GM19324 (cell line): ENCODE results near the gene PPP2R2B.

Experiments
- ATAC-seq: cut with Tn5 transposase; IDR thresholded peaks from one replicate; pipeline ENCODE4 v1.9.1; 2021; ENCODE audit warnings: mild to moderate bottlenecking, moderate library complexity; ENCODE audit not compliant: unreplicated experiment, low FRiP score

The PPP2R2B gene

GRCh38 chr5:146878476-146879172 lies at the start of gene PPP2R2B:
Gene PPP2R2B, minus strand, starts transcription at chr5:146878757.
- no peak for ATAC-seq

- no peak for ATAC-seq
Observed at GRCh38 chr5:146924132-146924531, 45.6 kb upstream of the PPP2R2B start.

GRCh38 chr5:146921225-146921624 lies 42.7 kb upstream of the PPP2R2B start:
- ATAC-seq: no peak

GRCh38 chr5:146920351-146920881 lies 41.9 kb upstream of the PPP2R2B start:
- ATAC-seq: no peak

- ATAC-seq: no peak
Observed at GRCh38 chr5:146919304-146919703, 40.7 kb upstream of the PPP2R2B start.

GRCh38 chr5:146917931-146918330 lies 39.4 kb upstream of the PPP2R2B start:
- ATAC-seq: no peak

GRCh38 chr5:146912874-146913273 lies 34.3 kb upstream of the PPP2R2B start:
- ATAC-seq: no peak

- ATAC-seq: no peak
Observed at GRCh38 chr5:146910239-146910638, 31.7 kb upstream of the PPP2R2B start.

- ATAC-seq: no peak
Observed at GRCh38 chr5:146909255-146910068, 30.9 kb upstream of the PPP2R2B start.

GRCh38 chr5:146906803-146907202 lies 28.2 kb upstream of the PPP2R2B start:
- no peak for ATAC-seq

- no peak for ATAC-seq
Observed at GRCh38 chr5:146904890-146905289, 26.3 kb upstream of the PPP2R2B start.

- ATAC-seq: no peak
Observed at GRCh38 chr5:146903789-146904188, 25.2 kb upstream of the PPP2R2B start.

- no peak for ATAC-seq
Observed at GRCh38 chr5:146902471-146902870, 23.9 kb upstream of the PPP2R2B start.

- no peak for ATAC-seq
Observed at GRCh38 chr5:146897061-146897460, 18.5 kb upstream of the PPP2R2B start.

- ATAC-seq: no peak
Observed at GRCh38 chr5:146894753-146895521, 16.4 kb upstream of the PPP2R2B start.

- ATAC-seq: no peak
Observed at GRCh38 chr5:146893991-146894390, 15.4 kb upstream of the PPP2R2B start.

- no peak for ATAC-seq
Observed at GRCh38 chr5:146892231-146892630, 13.7 kb upstream of the PPP2R2B start.

GRCh38 chr5:146891511-146891910 lies 13.0 kb upstream of the PPP2R2B start:
- ATAC-seq: no peak

- ATAC-seq: no peak
Observed at GRCh38 chr5:146890731-146891440, 12.3 kb upstream of the PPP2R2B start.

- ATAC-seq: no peak
Observed at GRCh38 chr5:146890066-146890465, 11.5 kb upstream of the PPP2R2B start.
